Measurements from ENCODE around the gene PCK1. TPM values are rescaled to one million over a fixed set of nuclear protein-coding genes. Genes with fewer than 3 reads are reported as not detected.
A peak's percentile ranks its signal among the peaks of the same experiment; 100 is the strongest.

PCK1 gene
- total and polyA plus RNA-seq, 2 of the 13 experiments (the other 11 are each of a cell fraction or from before 2014, with no cell fraction given) = 6.5 to 12.6 TPM

DNA sequence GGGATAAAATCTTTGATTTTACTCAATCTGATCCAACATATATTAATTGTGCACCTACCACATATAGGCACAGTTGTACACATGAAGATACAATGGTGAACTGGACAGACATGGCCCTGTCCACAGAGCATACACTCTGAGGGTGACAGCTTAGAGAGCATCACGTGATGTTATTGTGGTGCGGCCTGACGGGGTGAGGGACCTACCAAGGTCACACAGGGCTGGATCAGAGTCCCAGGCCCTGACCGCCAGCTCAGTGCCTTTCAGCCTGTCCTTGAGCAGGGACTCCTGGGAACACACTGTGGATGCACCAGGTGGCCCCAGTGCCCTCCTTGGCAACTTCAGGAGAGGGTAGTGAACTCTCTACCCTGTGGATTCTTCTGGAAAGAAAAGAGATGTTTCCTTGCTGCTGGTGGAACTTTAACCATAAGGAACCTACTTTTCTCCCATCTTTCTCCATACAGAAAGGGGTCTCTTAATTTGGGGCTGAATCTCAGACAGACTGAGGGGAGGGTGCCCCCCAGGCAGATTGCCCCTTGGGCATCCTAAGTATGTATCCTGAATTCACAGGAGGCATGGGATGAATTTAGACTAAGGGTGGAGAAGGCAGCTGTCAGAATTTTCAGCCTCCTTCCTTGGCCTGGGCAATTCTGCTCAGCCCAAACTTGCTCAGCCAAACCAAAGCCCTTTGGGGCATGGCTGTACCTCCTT is 26.5 kb downstream of the PCK1 start (continued):
- TF ChIP-seq ZNF609 (CRISPR knock-in tag; IDR thresholded peaks at IDR 0.05; ENCODE audit: borderline replicate concordance) = peak; percentile 86; the same call in 1 of the 2 replicates
- TF ChIP-seq AKAP8 (CRISPR knock-in tag; IDR thresholded peaks at IDR 0.05) = peak; percentile 43; the same call in 1 of the 2 replicates
- no peak for TF ChIP-seq ZNF326 (CRISPR knock-in tag; IDR thresholded peaks at IDR 0.05; ENCODE audit: borderline replicate concordance)
- no peak for TF ChIP-seq MYNN (CRISPR knock-in tag; IDR thresholded peaks at IDR 0.05; ENCODE audit: low read depth)
- TF ChIP-seq ZNF343 (CRISPR knock-in tag; IDR thresholded peaks at IDR 0.05) = no peak
- TF ChIP-seq ISX (CRISPR knock-in tag; conservative IDR thresholded peaks at IDR 0.05) = no peak
- TF ChIP-seq FOXP1 (IDR thresholded peaks at IDR 0.05) = no peak
- peak; percentile 88 for TF ChIP-seq FOXP1 (CRISPR knock-in tag; IDR thresholded peaks at IDR 0.05)
- TF ChIP-seq EP300 (IDR thresholded peaks at IDR 0.05; ENCODE audit: low read depth in 2 of 2, low read length in 2 of 2) = peak in 1 of 2 experiments; percentile 95; a peak in 2 of 4 replicates
- TF ChIP-seq EP300 (CRISPR knock-in tag; IDR thresholded peaks at IDR 0.05; ENCODE audit: borderline replicate concordance) = peak; percentile 68; the same call in 1 of the 2 replicates
- TF ChIP-seq ZNF703 (CRISPR knock-in tag; IDR thresholded peaks at IDR 0.05; ENCODE audit: borderline replicate concordance) = no peak
- peak; percentile 81 for TF ChIP-seq FOSL2 (CRISPR knock-in tag; IDR thresholded peaks at IDR 0.05)
- peak; percentile 93 for TF ChIP-seq ZNF331 (CRISPR knock-in tag; IDR thresholded peaks at IDR 0.05)
- peak; percentile 57; the same call in 1 of the 2 replicates for TF ChIP-seq GLI4 (CRISPR knock-in tag; IDR thresholded peaks at IDR 0.05; ENCODE audit: borderline replicate concordance)
- no peak for TF ChIP-seq SUZ12 (IDR thresholded peaks at IDR 0.05; ENCODE audit: low read depth, low read length)
- peak; percentile 93 for TF ChIP-seq IRF2 (CRISPR knock-in tag; IDR thresholded peaks at IDR 0.05)
- TF ChIP-seq WIZ (CRISPR knock-in tag; IDR thresholded peaks at IDR 0.05) = peak; percentile 90
- peak; percentile 78; the same call in 1 of the 2 replicates for TF ChIP-seq KDM2A (CRISPR knock-in tag; IDR thresholded peaks at IDR 0.05; ENCODE audit: borderline replicate concordance, low read depth)
- TF ChIP-seq NFKB2 (CRISPR knock-in tag; IDR thresholded peaks at IDR 0.05; ENCODE audit: borderline replicate concordance) = peak; percentile 72; the same call in 1 of the 2 replicates
- TF ChIP-seq KMT2B (CRISPR knock-in tag; IDR thresholded peaks at IDR 0.05) = peak; percentile 41; the same call in 1 of the 2 replicates
- TF ChIP-seq ARHGAP35 (CRISPR knock-in tag; IDR thresholded peaks at IDR 0.05; ENCODE audit: borderline replicate concordance) = peak; percentile 66; the same call in 1 of the 2 replicates
- TF ChIP-seq, protein P1, sequence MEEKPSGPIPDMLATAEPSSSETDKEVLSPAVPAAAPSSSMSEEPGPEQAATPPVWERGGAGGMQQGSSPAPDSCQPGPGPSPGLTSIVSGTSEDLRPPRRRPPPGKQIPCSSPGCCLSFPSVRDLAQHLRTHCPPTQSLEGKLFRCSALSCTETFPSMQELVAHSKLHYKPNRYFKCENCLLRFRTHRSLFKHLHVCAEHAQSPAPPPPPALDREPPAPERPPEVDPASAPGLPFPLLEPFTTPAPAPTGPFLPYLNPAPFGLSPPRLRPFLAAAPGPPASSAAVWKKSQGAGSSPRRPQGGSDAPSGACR (CRISPR knock-in tag; IDR thresholded peaks at IDR 0.05) = peak; percentile 63; the same call in 1 of the 2 replicates
- TF ChIP-seq, protein P2, sequence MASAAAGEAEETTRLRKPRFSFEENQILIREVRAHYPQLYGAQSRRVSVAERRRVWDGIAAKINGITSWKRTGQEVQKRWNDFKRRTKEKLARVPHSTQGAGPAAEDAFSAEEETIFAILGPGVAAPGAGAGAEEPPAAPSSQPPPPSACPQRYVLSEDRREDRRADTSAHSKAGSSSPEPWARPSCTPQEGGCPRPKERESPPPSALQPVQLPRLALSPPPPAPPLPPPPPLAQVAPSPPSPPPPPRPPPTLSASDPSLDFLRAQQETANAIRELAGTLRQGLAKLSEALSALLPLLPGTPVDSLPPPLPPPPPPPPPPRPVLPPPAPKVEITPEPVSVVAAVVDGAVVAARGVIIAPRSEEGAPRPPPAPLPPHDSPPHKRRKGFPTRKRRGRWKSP (CRISPR knock-in tag; IDR thresholded peaks at IDR 0.05) = no peak; the same call in 1 of the 2 replicates
- TF ChIP-seq PHF5A (CRISPR knock-in tag; IDR thresholded peaks at IDR 0.05; ENCODE audit: low read depth, unreplicated experiment) = peak; percentile 97
